HFFc6 (cell line): ENCODE results near the gene ABL2. TPM values are rescaled to one million over a fixed set of nuclear protein-coding genes. Genes with fewer than 3 reads are reported as not detected.

Experiments used
- DNase-seq: peaks from one replicate; pipeline ENCODE4 v3.0.0-alpha.2; 2018
- H3K27ac Mint-ChIP-seq: 2 replicates; pipeline ENCODE4 v1.8.0; 2020; ENCODE audit warnings: mild to moderate bottlenecking, mixed read lengths
- H3K27me3 Mint-ChIP-seq: 2 replicates; pipeline ENCODE4 v1.8.0; 2021; ENCODE audit warnings: mild to moderate bottlenecking, moderate library complexity, mixed read lengths; ENCODE audit not compliant: insufficient read depth
- H3K36me3 Mint-ChIP-seq: 2 replicates; pipeline ENCODE4 v1.8.0; 2021; ENCODE audit warnings: low read depth, mixed read lengths
- H3K4me1 Mint-ChIP-seq: 2 replicates; pipeline ENCODE4 v1.8.0; 2020; ENCODE audit warnings: low read depth, mixed read lengths
- H3K4me3 Mint-ChIP-seq: 2 replicates; pipeline ENCODE4 v1.8.0; 2020; ENCODE audit warnings: mild to moderate bottlenecking, moderate library complexity, mixed read lengths
- H3K9me3 Mint-ChIP-seq: 2 replicates; pipeline ENCODE4 v1.8.0; 2020; ENCODE audit warnings: mild to moderate bottlenecking, mixed read lengths
- CTCF ChIP-seq: fragments of 200-600 bp; sonication (generic); IDR thresholded peaks from 2 replicates; pipeline ENCODE4 v1.5.0; 2021; ENCODE audit warnings: antibody characterized with exemption, mild to moderate bottlenecking
- total RNA-seq, 6 experiments: library from RNA; stranded (reverse); fragmentation: NEBNext Ultra II Directional; extraction: Animal tissue kit (Norgen Biotek cat#: 25700); gene quantifications; 2 replicates in 1 of 6; 3 replicates in 5 of 6; pipeline ENCODE4 v1.2.3, GENCODE V29; 2021

ABL2 gene
- total RNA-seq, 6 experiments from 2014 or later, result 54.1 to 65.9 (median 61.2) TPM

DNA sequence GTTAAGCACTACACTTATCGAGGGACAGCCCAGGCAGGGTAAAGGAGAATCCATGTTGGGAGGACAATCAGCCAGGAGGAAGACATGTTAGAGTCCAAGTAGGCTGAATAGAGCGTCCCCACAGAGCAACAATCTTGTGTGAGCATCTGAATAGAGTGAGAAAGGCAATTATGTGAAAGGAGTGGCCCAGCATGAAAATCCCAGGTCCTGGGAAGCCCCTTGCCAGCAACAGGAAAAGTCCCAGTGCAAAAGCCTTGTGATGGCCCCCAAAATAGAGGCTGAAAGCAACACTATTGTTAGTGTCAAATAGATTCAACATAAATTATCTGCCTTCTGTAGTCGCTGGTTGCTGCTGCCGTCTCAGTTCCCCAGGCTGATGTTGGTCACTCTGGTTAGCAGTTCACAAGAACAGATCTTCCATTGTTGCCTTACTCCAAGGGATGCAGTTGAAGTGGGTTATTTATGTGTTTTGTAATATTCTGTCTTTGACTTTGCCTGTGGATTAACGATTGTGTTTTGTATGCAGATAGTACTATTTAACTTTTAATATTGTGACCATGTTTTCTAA, 12.1 kb upstream of the ABL2 start:
- no peak for TF ChIP-seq CTCF
- H3K4me3 Mint-ChIP-seq, result no peak overlapping the region

GRCh38 chr1:179237222-179237621, 7.7 kb upstream of the ABL2 start:
- peaks cover 31% of the 10 kb centered on the region for H3K4me1 Mint-ChIP-seq
- H3K27ac Mint-ChIP-seq, result no peak overlapping the region
- no peaks in the 10 kb centered on the region for H3K27me3 Mint-ChIP-seq
- no peaks in the 10 kb centered on the region for H3K9me3 Mint-ChIP-seq
- TF ChIP-seq CTCF, result no peak
- H3K4me3 Mint-ChIP-seq, result no peak overlapping the region
- no peaks in the 10 kb centered on the region for H3K36me3 Mint-ChIP-seq
- DNase-seq, result no peak

More for the DNA sequence above, 12.1 kb upstream of the ABL2 start:
- DNase-seq, result no peak
- Mint-ChIP-seq H3K27ac (no peak overlapping the region), H3K4me1 (no peaks in the 10 kb centered on the region), H3K36me3 (no peaks in the 10 kb centered on the region), H3K27me3 (no peaks in the 10 kb centered on the region), H3K9me3 (no peaks in the 10 kb centered on the region)

GRCh38 chr1:179234863-179235262, 5.4 kb upstream of the ABL2 start:
- Mint-ChIP-seq H3K27me3 (no peaks in the 10 kb centered on the region; the same call in 1 of the 2 replicates), H3K9me3 (no peaks in the 10 kb centered on the region), H3K4me3 (no peak overlapping the region), H3K4me1 (peaks cover 52% of the 10 kb centered on the region), H3K36me3 (no peaks in the 10 kb centered on the region), H3K27ac (peak overlapping the region; percentile 24; the same call in 1 of the 2 replicates)
- no peak for TF ChIP-seq CTCF
- DNase-seq, result no peak

DNA sequence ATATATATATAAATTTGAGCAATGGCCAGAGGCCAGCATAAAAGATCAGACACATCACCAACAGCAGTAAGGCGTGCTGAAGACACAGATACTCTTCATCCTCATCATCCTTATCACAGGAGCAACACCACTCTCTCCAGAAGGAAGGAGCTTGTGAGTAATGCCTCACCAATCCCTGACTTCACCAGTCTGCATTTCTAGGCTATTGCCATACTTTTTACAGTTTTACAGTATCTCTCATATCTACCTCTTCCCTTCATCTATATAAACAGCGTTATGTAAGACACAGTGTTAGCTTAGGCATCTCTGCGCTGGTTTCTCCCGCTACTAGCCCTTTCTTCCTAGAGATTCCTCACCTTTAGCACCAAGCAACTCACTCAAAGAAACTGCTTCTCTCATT, 2.4 kb upstream of the ABL2 start:
- 0 out of 2 replicates have a peak overlapping the region, but pooled peaks have one; percentile 1 for H3K4me3 Mint-ChIP-seq
- H3K9me3 Mint-ChIP-seq, result no peaks in the 10 kb centered on the region
- no peak for TF ChIP-seq CTCF
- DNase-seq, result peak; percentile 63
- H3K4me1 Mint-ChIP-seq, result peaks cover 71% of the 10 kb centered on the region
- no peaks in the 10 kb centered on the region; the same call in 1 of the 2 replicates for H3K27me3 Mint-ChIP-seq
- peaks cover 4% of the 10 kb centered on the region; the same call in 1 of the 2 replicates for H3K36me3 Mint-ChIP-seq
- peak overlapping the region; percentile 64 for H3K27ac Mint-ChIP-seq

GRCh38 chr1:179230721-179231120, 1.2 kb upstream of the ABL2 start:
- no peak for DNase-seq
- Mint-ChIP-seq H3K36me3 (peaks cover 4% of the 10 kb centered on the region; the same call in 1 of the 2 replicates), H3K4me3 (peak overlapping the region; percentile 94), H3K4me1 (peaks cover 76% of the 10 kb centered on the region), H3K9me3 (no peaks in the 10 kb centered on the region), H3K27me3 (no peaks in the 10 kb centered on the region; the same call in 1 of the 2 replicates), H3K27ac (peak overlapping the region; percentile 89)
- TF ChIP-seq CTCF, result no peak
